Panc1 (cell line): ENCODE measurements around the gene ITPRIPL2. TPM values are rescaled to one million over a fixed set of nuclear protein-coding genes. Genes with fewer than 3 reads are reported as not detected.

Source experiments
- ATAC-seq: fragments of 200-7000 bp; cut with Tn5 transposase; 2 replicates; pipeline ENCODE4 v1.9.1; 2020; ENCODE audit warnings: mild to moderate bottlenecking, moderate library complexity
- BruUV-seq: library from RNA; stranded (reverse); fragments of 400-500 nt; replicated peaks from 2 replicates; lab custom pipeline; 2021; lab: Mats Ljungman, UMichigan
- CTCF ChIA-PET: fragments of 300-600 bp; sonication (Branson Sonifier 250); formaldehyde crosslinking; loops from one replicate; lab custom pipeline; 2022; ENCODE audit warnings: antibody characterized with exemption; lab: Charles Lee
- POLR2A ChIA-PET: fragments of 300-600 bp; sonication (Branson Sonifier 250); formaldehyde crosslinking; loops from one replicate; lab custom pipeline; 2022; ENCODE audit warnings: antibody characterized with exemption; lab: Charles Lee
- DNase-seq: peaks from one replicate; pipeline ENCODE4 v3.0.0-alpha.2; 2010; ENCODE audit warnings: low read depth, low spot score
- H3K27ac ChIP-seq: 2 replicates; pipeline ENCODE4 v1.5.1; 2011; ENCODE audit warnings: mild to moderate bottlenecking, low read length, inconsistent platforms
- H3K27me3 ChIP-seq: fragments of 200-500 bp; sonication (Bioruptor generic); 2 replicates; pipeline ENCODE4 v1.6.0; 2014; ENCODE audit warnings: low read length, inconsistent platforms; ENCODE audit not compliant: control insufficient read depth, insufficient read depth
- H3K36me3 ChIP-seq: fragments of 200-500 bp; sonication (Bioruptor generic); 2 replicates; pipeline ENCODE4 v1.5.1; 2014; ENCODE audit warnings: inconsistent platforms, mild to moderate bottlenecking, low read length, moderate library complexity; ENCODE audit not compliant: control insufficient read depth, insufficient read depth
- H3K4me1 ChIP-seq: 2 replicates; pipeline ENCODE4 v1.5.1; 2011; ENCODE audit warnings: inconsistent platforms, mild to moderate bottlenecking, low read length, moderate library complexity; ENCODE audit not compliant: control insufficient read depth, insufficient read depth
- H3K4me3 ChIP-seq, 2 experiments: 2 replicates each; pipeline ENCODE4 v1.5.1; 2011 to 2012; ENCODE audit warnings: low read depth in 2 of 2, low read length in 2 of 2, mild to moderate bottlenecking in 2 of 2, inconsistent platforms in 1 of 2, moderate library complexity in 1 of 2
- H3K9me3 ChIP-seq: fragments of 200-500 bp; sonication (Bioruptor generic); 2 replicates; pipeline ENCODE4 v1.5.1; 2014; ENCODE audit warnings: low read depth, mild to moderate bottlenecking, inconsistent platforms, low read length, moderate library complexity; ENCODE audit not compliant: control insufficient read depth, insufficient read depth
- CTCF ChIP-seq: fragments of 450-650 bp; IDR thresholded peaks from 2 replicates; pipeline ENCODE4 v1.5.1; 2017; ENCODE audit warnings: mild to moderate bottlenecking
- POLR2AphosphoS5 ChIP-seq: IDR thresholded peaks from 2 replicates; pipeline ENCODE4 v1.6.1; 2012; ENCODE audit warnings: mild to moderate bottlenecking, low read depth, low read length, moderate library complexity
- REST ChIP-seq, 2 experiments: IDR thresholded peaks; 2 replicates each; pipeline ENCODE4 v1.6.1; 2011 to 2012; ENCODE audit warnings: low read depth in 2 of 2, control low read depth in 1 of 2, low read length in 1 of 2, mild to moderate bottlenecking in 1 of 2, moderate library complexity in 1 of 2; ENCODE audit not compliant: insufficient read depth in 1 of 2
- SIN3A ChIP-seq: IDR thresholded peaks from 2 replicates; pipeline ENCODE4 v1.6.1; 2012; ENCODE audit warnings: low read depth, mild to moderate bottlenecking, low read length, moderate library complexity, borderline replicate concordance; ENCODE audit not compliant: insufficient read depth
- TCF7L2 ChIP-seq: IDR thresholded peaks from 2 replicates; pipeline ENCODE4 v1.6.1; 2011; ENCODE audit warnings: mild to moderate bottlenecking, low read depth, low read length, inconsistent platforms
- in situ Hi-C: cut with HindIII; loops from 2 replicates; pipeline ENCODE4 v1.10.0; 2016; ENCODE audit warnings: low sequenced_read_pairs, low pct_unique_long_range_greater_than_20kb
- intact Hi-C: fragments of 100-400 bp; cut with micrococcal nuclease; formaldehyde crosslinking; loops from one replicate; pipeline ENCODE4 v1.10.0; 2022; ENCODE audit not compliant: unreplicated experiment
- total RNA-seq: library from RNA; stranded (reverse); gene quantifications from one replicate; pipeline ENCODE4 v1.2.1, GENCODE V29; 2021; ENCODE audit not compliant: unreplicated experiment

ITPRIPL2 gene
- total RNA-seq, 1 experiment from 2014 or later, result 83.2 TPM

- ATAC-seq, result no peak
- intact Hi-C loops, result no loop called here
- peak overlapping the region; percentile 77 for H3K27ac ChIP-seq
Observed at GRCh38 chr16:19131825-19132218, 18.1 kb downstream of the ITPRIPL2 start.

GRCh38 chr16:19132255-19132654, 18.5 kb downstream of the ITPRIPL2 start:
- intact Hi-C loops (no loop called here), in situ Hi-C loops (no loop called here)
- H3K36me3 ChIP-seq, result no peaks in the 10 kb centered on the region
- no peaks in the 10 kb centered on the region for H3K9me3 ChIP-seq
- H3K4me3 ChIP-seq, result no peak overlapping the region
- DNase-seq (no peak), ATAC-seq (no peak)
- CTCF ChIA-PET, result no interaction called here
- POLR2A ChIA-PET, result no interaction called here
- no TSS peak for BruUV-seq
- peaks cover 53% of the 10 kb centered on the region for H3K4me1 ChIP-seq
- peak overlapping the region; percentile 77; the same call in 1 of the 2 replicates for H3K27ac ChIP-seq
- TF ChIP-seq SIN3A, result no peak
- no peak for TF ChIP-seq CTCF
- TF ChIP-seq REST (IDR thresholded peaks at IDR 0.05; ENCODE audit: insufficient read depth in 1 of 2, low read depth in 2 of 2, low read length in 1 of 2), result no peak
- no peaks in the 10 kb centered on the region for H3K27me3 ChIP-seq

More at GRCh38 chr16:19131825-19132218, 18.1 kb downstream of the ITPRIPL2 start:
- Histone ChIP-seq H3K36me3 (no peaks in the 10 kb centered on the region), H3K4me1 (peaks cover 51% of the 10 kb centered on the region), H3K9me3 (no peaks in the 10 kb centered on the region), H3K4me3 (no peak overlapping the region), H3K27me3 (no peaks in the 10 kb centered on the region)
- no peak for TF ChIP-seq SIN3A
- no peak; the same call in 1 of the 2 replicates for TF ChIP-seq TCF7L2
- TF ChIP-seq CTCF, result no peak
- TF ChIP-seq REST (IDR thresholded peaks at IDR 0.05; ENCODE audit: insufficient read depth in 1 of 2, low read depth in 2 of 2, low read length in 1 of 2), result no peak
- TF ChIP-seq POLR2AphosphoS5, result no peak
- ChIA-PET CTCF (interaction anchor here (0.6 kb wide), 1 partner anchor 8 kb away, joined by 3 read pairs; no protein-coding TSS in a partner anchor), POLR2A (no interaction called here)
- BruUV-seq, result no TSS peak
- DNase-seq, result no peak
- in situ Hi-C loops, result no loop called here
